HG02798 (cell line): ENCODE data around the gene TXNIP.

Source experiments
- ATAC-seq: cut with Tn5 transposase; IDR thresholded peaks from one replicate; pipeline ENCODE4 v1.9.1; 2021; ENCODE audit warnings: mild to moderate bottlenecking; ENCODE audit not compliant: unreplicated experiment, poor library complexity

The TXNIP gene

DNA sequence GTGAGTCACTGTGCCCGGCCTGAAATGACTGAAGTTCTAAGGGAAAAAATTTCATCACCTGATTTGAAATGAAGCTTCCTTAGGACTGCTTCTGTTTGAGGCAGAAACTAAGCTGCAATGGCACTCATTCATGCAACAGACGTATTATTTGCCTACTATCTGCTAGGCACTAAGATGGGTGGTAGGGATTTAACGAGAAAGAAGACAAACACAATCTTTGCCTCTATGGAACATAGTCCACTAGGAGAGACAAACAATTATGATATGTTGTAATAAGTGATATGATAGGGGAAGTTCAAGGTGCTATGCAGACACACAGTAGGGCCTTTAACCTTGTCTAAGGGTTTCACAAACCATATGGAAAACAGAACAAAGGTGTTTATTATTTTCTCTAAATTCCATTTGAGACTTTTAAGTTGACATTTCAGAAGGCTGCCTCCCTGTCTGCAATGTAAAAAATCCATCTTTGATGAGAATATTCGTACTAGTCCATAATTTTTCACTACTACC is 49.8 kb downstream of the TXNIP start:
- ATAC-seq = no peak

DNA sequence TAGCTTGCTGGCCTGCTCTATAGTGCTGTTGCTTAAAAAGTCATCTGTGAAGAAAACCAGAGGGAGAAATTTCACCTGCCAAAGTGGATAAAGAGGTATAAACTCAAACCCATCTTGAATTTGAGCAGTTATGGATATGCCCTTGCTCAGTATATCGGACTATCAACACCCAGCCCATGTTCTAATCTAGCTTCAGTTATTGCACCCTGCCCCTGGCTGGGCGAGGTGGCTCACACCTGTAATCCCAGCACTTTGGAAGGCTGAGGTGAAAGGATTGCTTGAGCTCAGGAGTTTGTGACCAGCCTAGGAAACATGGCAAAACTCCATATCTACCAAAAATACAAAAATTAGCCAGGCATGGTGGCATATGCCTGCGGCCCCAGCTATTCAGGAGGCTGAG is 51.8 kb downstream of the TXNIP start:
- ATAC-seq = no peak

DNA sequence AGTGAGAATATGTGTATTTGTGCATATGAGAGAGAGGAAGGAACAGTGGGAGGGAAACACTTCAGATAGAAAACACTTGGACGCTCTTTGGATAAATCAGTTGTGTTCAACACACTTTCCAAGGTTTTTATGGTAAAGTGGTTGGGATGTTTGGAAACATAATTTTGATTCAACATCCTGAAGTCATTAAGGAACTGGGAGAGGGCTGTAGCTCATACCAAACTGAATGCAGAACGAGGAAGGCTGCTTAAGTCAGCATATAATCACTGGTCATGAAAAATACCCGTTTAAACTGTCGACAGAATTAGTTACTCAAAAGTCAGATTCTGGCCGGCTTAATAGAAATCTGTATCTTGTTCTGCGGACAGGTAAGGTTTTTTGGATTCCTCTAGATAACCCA is 53.5 kb downstream of the TXNIP start:
- ATAC-seq = no peak
